Left cardiac atrium (tissue), 2 donors: ENCODE measurements around the gene ADCY3. TPM values are rescaled to one million over a fixed set of nuclear protein-coding genes. Genes with fewer than 3 reads are reported as not detected.

Experiments
- total RNA-seq, 2 donors: library from RNA; stranded (reverse); fragmentation: NEBNext Ultra II Directional; extraction: Animal tissue kit (Norgen Biotek cat#: 25700); gene quantifications; one replicate each; pipeline ENCODE4 v1.2.1, GENCODE V29; 2021
- donor health status: DM: no; HTN: yes; CAD: no; lungs with severe emphysema.
- donor health status: DM: yes; HTN: yes; CAD: no.

ADCY3 gene
- total RNA-seq, 2 donors from 2014 or later = 42.7 to 44.0 TPM

Other genes starting within 250 kb of the ADCY3 start
- gene PTRHD1, start 126.8 kb downstream of the ADCY3 start, total RNA-seq = 10 to 100 TPM; 19.8 to 24.3 TPM
- 1 to 10 TPM; 3.0 to 4.2 TPM for gene CENPO, start 126.8 kb downstream of the ADCY3 start, total RNA-seq
- 1 to 10 TPM; 7.0 to 8.3 TPM for gene DNAJC27, start 51.7 kb upstream of the ADCY3 start, total RNA-seq
- gene EFR3B, start 121.8 kb upstream of the ADCY3 start, total RNA-seq = 1 to 10 TPM; 7.5 to 8.7 TPM
- gene POMC, start 248.3 kb upstream of the ADCY3 start, total RNA-seq = 10 to 100 TPM in 1 of 2 donors, 1 to 10 TPM in 1; 5.3 to 10.6 TPM